ENCODE data around the gene SLC9A8. TPM values are rescaled to one million over a fixed set of nuclear protein-coding genes. Genes with fewer than 3 reads are reported as not detected.
A peak's percentile ranks its signal among the peaks of the same experiment; 100 is the strongest.

SLC9A8 gene
- total and polyA plus RNA-seq, 12 donors = 3.3 to 8.7 (median 6.9) TPM

- peaks cover 0 to 90% (median 23%) of the 10 kb centered on the region in 9 donors for H3K36me3 ChIP-seq
- H3K9me3 ChIP-seq = peaks cover 0 to 5% (median 0%) of the 10 kb centered on the region in 11 donors
- H3K27ac ChIP-seq = peak overlapping the region in 4 of 10 donors; percentile 0 to 36 (median 22)
- H3K4me3 ChIP-seq = no peak overlapping the region
- no peaks in the 10 kb centered on the region for H3K27me3 ChIP-seq
- no peak for ATAC-seq
- H3K4me1 ChIP-seq = peaks cover 0 to 26% (median 10%) of the 10 kb centered on the region in 9 donors
- no peak for DNase-seq
- TF ChIP-seq CTCF (IDR thresholded peaks at IDR 0.05) = no peak
- intact Hi-C loops (cut with DNase I) = no loop called here
- WGBS, 2 donors = 88 to 92% methylated on average over 2 of the region's 2 CpGs
Observed at GRCh38 chr20:49821381-49821780, 8.8 kb downstream of the SLC9A8 start.

- peaks cover 0 to 90% (median 24%) of the 10 kb centered on the region in 9 donors for H3K36me3 ChIP-seq
- WGBS, 2 donors = 40 to 47% methylated on average over 2 of the region's 2 CpGs
- ATAC-seq (peak in 7 of 8 donors; percentile 61 to 94 (median 80)), DNase-seq (peak in 1 of 2 donors; percentile 24)
- TF ChIP-seq CTCF (IDR thresholded peaks at IDR 0.05) = peak in 7 of 9 donors; percentile 23 to 53 (median 38)
- peak overlapping the region in 4 of 10 donors; percentile 0 to 36 (median 22) for H3K27ac ChIP-seq
- H3K4me3 ChIP-seq = no peak overlapping the region
- peaks cover 0 to 26% (median 10%) of the 10 kb centered on the region in 9 donors for H3K4me1 ChIP-seq
- intact Hi-C loops (cut with DNase I) = no loop called here
- H3K27me3 ChIP-seq = no peaks in the 10 kb centered on the region
- peaks cover 0 to 5% (median 0%) of the 10 kb centered on the region in 11 donors for H3K9me3 ChIP-seq
Observed at GRCh38 chr20:49821870-49822331, 9.3 kb downstream of the SLC9A8 start.

- intact Hi-C loops (cut with DNase I) = no loop called here
- Histone ChIP-seq H3K9me3 (peaks cover 0 to 5% (median 0%) of the 10 kb centered on the region in 11 donors), H3K27me3 (no peaks in the 10 kb centered on the region), H3K4me1 (peaks cover 0 to 26% (median 10%) of the 10 kb centered on the region in 9 donors), H3K36me3 (peaks cover 0 to 90% (median 30%) of the 10 kb centered on the region in 9 donors), H3K27ac (peak overlapping the region in 1 of 10 donors; percentile 32), H3K4me3 (no peak overlapping the region)
- WGBS, 2 donors = 81 to 82% methylated on average over 2 of the region's 2 CpGs
- no peak for TF ChIP-seq CTCF (IDR thresholded peaks at IDR 0.05)
- DNase-seq = no peak
- no peak for ATAC-seq
Observed at GRCh38 chr20:49823152-49823847, 10.7 kb downstream of the SLC9A8 start.

- Histone ChIP-seq H3K4me3 (no peak overlapping the region), H3K9me3 (peaks cover 0 to 5% (median 0%) of the 10 kb centered on the region in 11 donors), H3K27me3 (no peaks in the 10 kb centered on the region), H3K4me1 (peaks cover 0 to 20% (median 10%) of the 10 kb centered on the region in 9 donors), H3K27ac (no peak overlapping the region), H3K36me3 (peaks cover 0 to 86% (median 29%) of the 10 kb centered on the region in 9 donors)
- ATAC-seq = no peak
- no peak for DNase-seq
- intact Hi-C loops (cut with DNase I) = no loop called here
- TF ChIP-seq CTCF (IDR thresholded peaks at IDR 0.05) = no peak
- 94 to 98% methylated on average over 2 of the region's 2 CpGs for WGBS, 2 donors
Observed at GRCh38 chr20:49824206-49824605, 11.6 kb downstream of the SLC9A8 start.

Data from heart right ventricle (tissue), 16 donors.